Large intestine (tissue), 3 donors: ENCODE data around the gene CARMIL3. TPM values are rescaled to one million over a fixed set of nuclear protein-coding genes. Genes with fewer than 3 reads are reported as not detected.

Experiments
- DNase-seq, 2 donors: peaks; one replicate each; pipeline versions ENCODE4 v3.0.0 to v3.0.0-alpha.2; 2013
- H3K27ac ChIP-seq: one replicate; pipeline ENCODE4 v1.5.1; 2013; ENCODE audit warnings: low read length
- H3K27me3 ChIP-seq: 2 replicates; pipeline ENCODE4 v1.6.1; 2013; ENCODE audit warnings: low read length; ENCODE audit not compliant: control insufficient read depth, insufficient read depth
- H3K36me3 ChIP-seq: 2 replicates; pipeline ENCODE4 v1.6.1; 2013; ENCODE audit warnings: low read length; ENCODE audit not compliant: control insufficient read depth, insufficient read depth
- H3K4me1 ChIP-seq: one replicate; pipeline ENCODE4 v1.6.1; 2013; ENCODE audit warnings: low read length; ENCODE audit not compliant: control insufficient read depth, insufficient read depth
- H3K4me3 ChIP-seq: one replicate; pipeline ENCODE4 v1.5.1; 2013; ENCODE audit warnings: low read length
- H3K9me3 ChIP-seq: one replicate; pipeline ENCODE4 v1.6.1; 2013; ENCODE audit warnings: mild to moderate bottlenecking, low read depth, low read length, moderate library complexity; ENCODE audit not compliant: control insufficient read depth
- WGBS: methylation state at CpG from one replicate; pipeline ENCODE4 v1.1.5; 2013; ENCODE audit warnings: low lambda C conversion rate; ENCODE audit not compliant: insufficient coverage; 5-methylcytosine and 5-hydroxymethylcytosine counted together
- polyA plus RNA-seq: library from polyadenylated mRNA; unstranded; fragments of 120-200 nt; gene quantifications from one replicate; pipeline ENCODE4 v1.2.1, GENCODE V29; 2013

The CARMIL3 gene
- polyA plus RNA-seq, 1 donor, result 2.4 TPM

- DNase-seq, result no peak
- no peaks in the 10 kb centered on the region for H3K27me3 ChIP-seq
- H3K36me3 ChIP-seq, result no peaks in the 10 kb centered on the region
- H3K4me1 ChIP-seq, result peaks cover 17% of the 10 kb centered on the region
- 83% methylated on average over 1 of the region's 1 CpG for WGBS
- H3K27ac ChIP-seq, result no peak overlapping the region
- H3K9me3 ChIP-seq, result no peaks in the 10 kb centered on the region
- H3K4me3 ChIP-seq, result no peak overlapping the region
These were observed 35.2 kb downstream of the CARMIL3 start for GRCh38 chr14:24087004-24087403.

- Histone ChIP-seq H3K4me1 (peaks cover 24% of the 10 kb centered on the region), H3K36me3 (no peaks in the 10 kb centered on the region), H3K27ac (no peak overlapping the region), H3K9me3 (no peaks in the 10 kb centered on the region), H3K4me3 (no peak overlapping the region), H3K27me3 (no peaks in the 10 kb centered on the region)
- DNase-seq, result no peak
- WGBS, result no CpG with 5 or more reads among the region's 2 CpGs
These were observed 36.3 kb downstream of the CARMIL3 start for GRCh38 chr14:24088095-24088494.

- no peak for DNase-seq
- Histone ChIP-seq H3K4me1 (peaks cover 31% of the 10 kb centered on the region), H3K9me3 (no peaks in the 10 kb centered on the region), H3K4me3 (no peak overlapping the region), H3K27me3 (no peaks in the 10 kb centered on the region), H3K27ac (no peak overlapping the region), H3K36me3 (no peaks in the 10 kb centered on the region)
- WGBS, result no CpG with 5 or more reads among the region's 6 CpGs
These were observed 38.1 kb downstream of the CARMIL3 start for GRCh38 chr14:24089890-24090289.

- peak overlapping the region; percentile 96 for H3K27ac ChIP-seq
- no peak overlapping the region for H3K4me3 ChIP-seq
- H3K4me1 ChIP-seq, result peaks cover 47% of the 10 kb centered on the region
- DNase-seq, result peak; percentile 88 to 95
- no peaks in the 10 kb centered on the region for H3K27me3 ChIP-seq
- H3K36me3 ChIP-seq, result peaks cover 7% of the 10 kb centered on the region
- H3K9me3 ChIP-seq, result no peaks in the 10 kb centered on the region
These were observed 40.3 kb downstream of the CARMIL3 start for GRCh38 chr14:24092110-24092504.

GRCh38 chr14:24092505-24093206 lies 40.8 kb downstream of the CARMIL3 start:
- Histone ChIP-seq H3K36me3 (peaks cover 7% of the 10 kb centered on the region), H3K27me3 (no peaks in the 10 kb centered on the region), H3K9me3 (no peaks in the 10 kb centered on the region), H3K4me3 (no peak overlapping the region), H3K27ac (peak overlapping the region; percentile 96), H3K4me1 (peaks cover 47% of the 10 kb centered on the region)
- peak in 1 of 2 donors; percentile 37 for DNase-seq
- no CpG with 5 or more reads among the region's 4 CpGs for WGBS

- DNase-seq, result peak in 1 of 2 donors; percentile 33
- Histone ChIP-seq H3K9me3 (no peaks in the 10 kb centered on the region), H3K27me3 (no peaks in the 10 kb centered on the region), H3K27ac (peak overlapping the region; percentile 96), H3K4me3 (peak overlapping the region; percentile 81), H3K4me1 (peaks cover 47% of the 10 kb centered on the region), H3K36me3 (peaks cover 13% of the 10 kb centered on the region)
- 90% methylated on average over 4 of the region's 19 CpGs for WGBS
These were observed 41.5 kb downstream of the CARMIL3 start for GRCh38 chr14:24093207-24093900.

- no CpG with 5 or more reads among the region's 68 CpGs for WGBS
- peak; percentile 97 to 99 for DNase-seq
- H3K27me3 ChIP-seq, result no peaks in the 10 kb centered on the region
- peak within 1 kb of the TSS; percentile 96 for H3K27ac ChIP-seq
- H3K4me3 ChIP-seq, result peak within 1 kb of the TSS; percentile 81
- H3K9me3 ChIP-seq, result no peaks in the 10 kb centered on the region
- peaks cover 22% of the 10 kb centered on the region for H3K36me3 ChIP-seq
- H3K4me1 ChIP-seq, result peaks cover 47% of the 10 kb centered on the region
These were observed 42.4 kb downstream of the CARMIL3 start, which contains the start of gene PCK2 for GRCh38 chr14:24093901-24094840. Gene PCK2 (plus strand): TSS chr14:24094311. CDS start chr14:24094406, 95 bp downstream.

GRCh38 chr14:24094841-24095270 lies 43.0 kb downstream of the CARMIL3 start:
- Histone ChIP-seq H3K27me3 (no peaks in the 10 kb centered on the region), H3K4me1 (peaks cover 47% of the 10 kb centered on the region), H3K9me3 (no peaks in the 10 kb centered on the region), H3K36me3 (peaks cover 28% of the 10 kb centered on the region), H3K27ac (peak overlapping the region; percentile 96), H3K4me3 (peak overlapping the region; percentile 81)
- no peak for DNase-seq
- WGBS, result no CpG with 5 or more reads among the region's 14 CpGs

GRCh38 chr14:24095271-24096068 lies 43.7 kb downstream of the CARMIL3 start:
- peak overlapping the region; percentile 96 for H3K27ac ChIP-seq
- peaks cover 35% of the 10 kb centered on the region for H3K36me3 ChIP-seq
- H3K4me3 ChIP-seq, result peak overlapping the region; percentile 81
- H3K9me3 ChIP-seq, result no peaks in the 10 kb centered on the region
- DNase-seq, result peak; percentile 95 to 96
- H3K27me3 ChIP-seq, result no peaks in the 10 kb centered on the region
- WGBS, result no CpG with 5 or more reads among the region's 12 CpGs
- peaks cover 47% of the 10 kb centered on the region for H3K4me1 ChIP-seq
